GM21528 (cell line): ENCODE measurements around the gene SVOP.
"Not testable (repeated sequence)": the region's sequence is repeated elsewhere in the genome, so short reads cannot be mapped to it uniquely, and the experiment has no call there.

Experiments used
- ATAC-seq: cut with Tn5 transposase; IDR thresholded peaks from one replicate; pipeline ENCODE4 v1.9.1; 2021; ENCODE audit warnings: mild to moderate bottlenecking, moderate library complexity; ENCODE audit not compliant: unreplicated experiment, low FRiP score

SVOP gene

DNA sequence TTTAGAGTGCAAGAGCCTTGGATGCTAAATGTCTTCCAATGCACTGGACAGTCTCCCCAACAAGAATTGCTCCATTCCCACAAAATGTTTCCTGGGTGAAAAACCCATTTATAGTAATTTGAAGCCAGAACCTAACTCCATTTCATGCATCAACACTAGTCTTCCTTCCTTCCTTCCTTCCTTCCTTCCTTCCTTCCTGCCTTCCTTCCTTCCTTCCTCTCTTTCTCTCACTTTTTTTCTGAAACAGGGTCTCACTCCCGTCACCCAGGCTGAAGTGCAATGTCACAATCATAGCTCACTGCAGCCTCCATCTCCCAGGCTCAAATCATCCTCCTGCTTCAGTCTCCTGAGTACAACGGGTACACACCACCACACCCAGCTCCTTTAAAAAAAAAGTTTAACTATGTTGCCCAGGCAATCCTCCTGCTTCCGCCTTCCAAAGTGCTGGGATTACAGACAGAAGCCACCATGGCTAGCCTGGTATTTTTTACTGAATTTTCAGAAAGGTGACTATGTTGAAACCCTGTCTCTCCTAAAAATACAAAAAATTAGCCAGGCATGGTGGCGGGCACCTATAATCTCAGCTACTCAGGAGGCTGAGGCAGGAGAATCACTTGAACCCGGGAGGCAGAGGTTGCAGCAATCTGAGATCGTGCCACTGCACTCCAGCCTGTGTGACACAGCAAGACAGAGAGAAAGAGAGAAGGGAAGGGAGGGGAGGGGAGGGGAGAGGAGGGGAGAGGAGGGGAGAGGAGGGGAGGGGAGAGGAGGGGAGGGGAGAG lies 161.5 kb downstream of the SVOP start:
- ATAC-seq: not testable (repeated sequence)

DNA sequence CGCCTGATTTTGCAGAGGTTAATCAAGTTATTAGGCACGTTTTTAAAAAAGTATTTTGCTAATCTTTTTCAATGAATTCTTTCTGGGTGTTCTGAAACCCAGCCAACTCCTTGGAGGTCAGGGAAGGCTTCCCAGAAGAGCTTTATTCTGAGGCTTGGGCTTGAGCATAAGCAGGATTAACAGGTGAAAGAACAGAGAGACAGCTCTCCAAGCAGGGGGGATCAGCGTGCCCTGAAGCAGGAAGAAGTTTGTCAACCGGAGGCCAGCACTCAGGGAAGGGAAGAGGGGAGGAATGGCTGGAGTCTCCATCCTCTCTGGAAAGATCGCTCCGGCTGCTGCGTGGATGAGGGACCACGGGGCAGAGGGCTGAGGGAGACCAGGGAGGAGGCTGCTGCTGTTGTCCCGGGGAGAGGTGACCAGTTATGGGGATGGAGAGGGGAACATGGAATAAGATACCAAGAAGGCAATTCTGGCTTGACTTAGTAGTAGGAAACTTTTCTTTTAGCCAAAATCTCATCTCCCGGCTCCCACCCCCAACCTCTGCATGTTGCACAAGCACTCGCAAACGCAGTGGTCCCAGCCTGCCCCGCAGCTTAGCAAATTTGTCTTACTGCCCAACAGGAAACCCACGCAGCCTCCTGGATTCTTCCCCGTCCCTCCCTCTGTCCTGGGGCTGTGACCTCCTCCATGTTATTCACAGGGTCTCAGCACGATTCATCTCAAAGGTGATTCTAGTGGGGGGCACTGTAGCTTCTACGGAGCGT lies 162.4 kb downstream of the SVOP start:
- no peak for ATAC-seq
